NCI-H1417 (cell line): Measurements from ENCODE around the gene CHL1.

Experiments used
- DNase-seq, 3 experiments: peaks; one replicate each; lab custom pipeline; 2025; lab: John Stamatoyannopoulos, UW

The CHL1 gene

DNA sequence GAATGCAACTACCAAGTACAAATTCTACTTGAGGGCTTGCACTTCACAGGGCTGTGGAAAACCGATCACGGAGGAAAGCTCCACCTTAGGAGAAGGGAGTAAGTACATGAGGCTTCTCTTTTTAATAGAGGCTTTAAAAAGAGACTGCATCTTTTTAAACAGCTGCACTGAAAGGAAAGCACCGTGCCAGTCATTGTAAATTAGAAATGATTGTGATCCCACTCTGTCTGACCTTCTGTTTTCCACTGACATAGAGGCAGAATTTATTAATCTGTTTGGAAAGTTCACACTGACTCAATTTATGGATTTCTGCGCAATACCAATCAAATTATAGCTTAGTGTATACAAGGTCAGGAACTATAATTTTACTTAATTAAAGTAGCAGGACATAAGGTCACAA is 198.2 kb downstream of the CHL1 start:
- DNase-seq: no peak

DNA sequence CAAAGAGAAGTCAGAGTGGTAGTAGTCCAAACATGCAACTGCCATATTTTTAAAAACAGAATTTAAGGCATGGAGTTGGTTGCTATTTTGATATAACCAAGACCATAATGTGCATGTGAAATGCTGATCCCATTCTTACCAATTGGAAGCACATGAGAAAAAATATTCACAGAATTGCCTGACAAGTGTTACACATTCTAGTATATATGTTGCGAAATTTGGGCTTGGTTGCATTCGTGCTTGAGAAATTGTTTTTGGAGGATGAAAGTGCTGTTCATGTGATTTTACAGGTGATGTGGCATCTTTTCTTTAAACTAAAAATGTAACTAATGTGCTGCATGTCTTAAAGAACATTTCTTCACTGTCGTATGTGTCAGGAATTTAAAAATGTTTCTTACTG is 199.7 kb downstream of the CHL1 start:
- DNase-seq: no peak

DNA sequence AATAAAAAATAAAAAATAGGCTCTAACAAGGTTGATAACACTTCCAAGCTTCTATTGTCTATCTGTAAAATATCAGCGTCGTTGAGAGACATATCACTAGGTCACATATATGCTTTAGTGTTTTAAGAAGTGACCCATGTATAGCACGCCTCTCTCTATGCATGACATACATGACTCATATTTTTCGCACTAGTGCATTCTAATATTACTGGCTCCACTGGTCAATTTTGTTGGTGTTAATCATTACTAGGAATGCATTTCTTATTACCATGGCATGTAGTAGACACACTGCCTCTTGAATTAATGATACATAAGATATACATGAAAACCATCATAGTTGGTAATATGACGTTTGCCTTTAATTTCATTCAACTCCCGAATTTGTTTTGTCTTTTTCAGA is 203.1 kb downstream of the CHL1 start:
- no peak for DNase-seq

DNA sequence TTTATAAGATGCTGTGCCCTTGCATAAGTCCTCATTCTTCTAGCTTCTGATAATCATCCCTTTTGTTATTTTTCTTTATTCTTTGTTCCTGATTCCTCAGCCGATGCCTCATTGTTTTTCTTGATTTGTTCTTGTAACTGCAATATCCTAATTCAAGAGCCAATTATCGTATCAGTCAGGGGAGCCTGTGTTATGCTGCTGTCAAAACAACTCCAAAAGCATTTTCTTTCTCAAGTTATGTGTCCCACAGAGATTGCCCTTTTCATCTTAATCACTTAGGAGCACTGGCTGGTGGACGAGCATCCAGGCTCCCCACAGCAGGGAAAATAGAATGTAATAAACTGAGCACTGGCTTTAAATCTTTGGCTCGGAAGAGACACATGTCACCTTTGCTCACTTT is 207.3 kb downstream of the CHL1 start:
- no peak for DNase-seq

DNA sequence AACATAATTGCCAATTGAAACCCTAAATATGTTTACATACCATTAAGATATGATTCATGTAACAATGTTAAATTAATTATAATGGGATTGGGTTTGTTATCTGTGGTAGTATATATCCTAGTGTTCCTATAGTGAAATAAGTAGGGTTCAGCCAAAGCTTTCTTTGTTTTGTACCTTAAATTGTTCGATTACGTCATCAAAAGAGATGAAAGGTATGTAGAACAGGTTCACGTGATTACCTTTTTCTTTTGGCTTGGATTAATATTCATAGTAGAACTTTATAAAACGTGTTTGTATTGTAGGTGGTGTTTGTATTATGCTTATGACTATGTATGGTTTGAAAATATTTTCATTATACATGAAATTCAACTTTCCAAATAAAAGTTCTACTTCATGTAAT is 212.4 kb downstream of the CHL1 start:
- DNase-seq: no peak

DNA sequence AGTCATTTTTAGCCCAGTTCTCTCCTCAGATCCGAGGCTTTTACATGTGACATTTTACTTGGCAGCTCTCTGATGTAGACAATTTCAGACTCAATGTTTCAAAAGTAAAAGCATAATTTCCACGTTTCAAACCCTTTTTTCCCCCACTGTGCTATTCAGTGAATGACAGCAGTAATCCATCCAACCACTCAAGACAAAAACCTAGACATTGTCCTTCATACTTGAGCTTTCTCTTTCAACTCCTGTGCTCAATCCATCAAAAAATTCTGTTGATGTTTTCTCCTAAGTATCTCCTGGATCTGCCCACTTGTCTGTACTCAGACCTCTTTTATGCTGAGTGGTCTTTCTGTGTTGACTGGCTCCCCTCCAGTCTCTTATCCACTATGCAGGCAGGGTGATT is 214.7 kb downstream of the CHL1 start:
- peak in 2 of 3 experiments; percentile 12 to 18 for DNase-seq

DNA sequence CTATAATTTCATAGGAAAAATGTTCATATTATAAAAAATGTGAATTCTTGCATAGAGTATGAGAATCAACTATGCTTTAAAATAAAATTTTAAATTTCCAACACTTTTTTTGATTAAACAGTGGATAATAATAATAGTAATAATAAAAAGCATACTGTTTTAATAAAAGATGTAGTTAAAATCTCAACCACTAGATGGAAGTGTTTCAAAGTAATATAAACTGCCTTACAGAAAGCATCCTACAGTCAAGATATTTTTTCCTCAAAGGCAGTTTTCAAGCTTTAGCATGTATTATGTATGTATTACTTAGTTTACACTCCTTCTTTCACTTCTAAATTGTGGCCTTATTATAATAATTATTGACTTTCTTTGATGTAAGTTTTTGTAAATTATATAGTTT is 217.5 kb downstream of the CHL1 start:
- peak in 2 of 3 experiments; percentile 26 to 33 for DNase-seq

DNA sequence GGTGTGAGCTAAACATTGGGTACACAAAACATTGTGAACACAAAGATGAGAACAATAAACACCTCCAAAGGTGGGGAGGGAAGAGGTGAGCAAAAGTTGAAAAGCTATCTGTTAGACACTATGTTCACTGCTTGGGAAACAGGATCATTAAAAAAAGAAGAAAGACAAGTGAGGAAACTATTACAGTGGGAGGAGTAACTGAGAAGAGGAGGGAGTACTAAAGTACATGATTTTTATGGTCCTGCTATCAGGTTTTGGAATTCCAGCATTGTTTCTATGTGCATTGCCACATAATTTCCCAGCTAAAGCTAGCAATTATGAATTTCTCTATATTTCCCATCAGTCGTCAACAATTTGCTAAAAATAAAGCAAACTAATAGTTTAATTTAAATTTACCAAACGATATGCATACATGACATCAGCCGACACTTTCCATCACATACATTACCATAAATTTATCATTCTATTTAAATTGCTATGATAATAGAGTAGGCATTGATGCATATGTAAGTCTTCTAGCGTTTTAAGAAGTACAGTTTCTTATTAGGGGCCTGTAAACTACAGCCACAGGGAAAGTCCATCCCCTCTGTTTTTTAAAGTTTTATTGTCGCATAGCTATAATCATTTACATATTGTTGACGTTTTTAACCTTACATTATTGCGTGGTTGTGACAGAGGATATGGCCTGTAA is 221.8 kb downstream of the CHL1 start:
- DNase-seq: no peak

DNA sequence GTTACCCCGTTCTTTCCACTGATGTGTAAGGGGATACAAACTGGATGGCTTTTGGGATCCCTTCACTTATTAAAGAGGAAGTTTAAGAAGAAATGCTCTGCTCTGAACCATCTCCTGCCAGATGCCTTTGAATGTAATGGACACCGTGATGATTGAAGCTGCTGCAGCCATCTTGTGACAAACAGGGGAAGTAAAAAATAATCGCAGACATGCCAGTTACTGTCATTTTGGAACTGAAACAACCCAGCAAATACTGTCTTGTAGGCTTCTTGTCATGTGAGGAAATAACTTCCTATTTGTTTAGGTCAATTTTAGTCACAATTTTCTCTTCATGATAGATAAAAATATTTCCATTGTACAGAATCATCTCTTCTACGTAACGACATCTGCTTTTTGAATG is 224.0 kb downstream of the CHL1 start:
- DNase-seq: no peak

DNA sequence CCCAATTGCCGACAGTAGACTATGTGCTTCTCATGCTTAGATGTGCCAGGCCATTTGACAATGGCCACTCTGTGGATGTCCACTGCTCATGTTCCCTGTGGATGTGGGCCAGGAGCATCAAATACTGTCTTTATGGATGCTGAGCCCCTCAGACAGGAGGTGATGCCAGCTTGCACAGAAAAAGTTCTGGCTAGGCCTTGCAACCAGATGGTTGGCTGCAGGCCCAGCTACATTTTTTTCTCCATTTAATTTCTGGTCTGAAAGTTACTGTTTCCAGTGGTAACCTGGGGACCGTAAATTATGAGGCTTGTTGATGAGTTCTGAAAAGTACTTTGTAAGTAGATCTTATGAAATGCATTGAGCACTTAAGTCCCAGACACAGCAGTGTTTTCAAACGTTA is 228.5 kb downstream of the CHL1 start:
- no peak for DNase-seq

DNA sequence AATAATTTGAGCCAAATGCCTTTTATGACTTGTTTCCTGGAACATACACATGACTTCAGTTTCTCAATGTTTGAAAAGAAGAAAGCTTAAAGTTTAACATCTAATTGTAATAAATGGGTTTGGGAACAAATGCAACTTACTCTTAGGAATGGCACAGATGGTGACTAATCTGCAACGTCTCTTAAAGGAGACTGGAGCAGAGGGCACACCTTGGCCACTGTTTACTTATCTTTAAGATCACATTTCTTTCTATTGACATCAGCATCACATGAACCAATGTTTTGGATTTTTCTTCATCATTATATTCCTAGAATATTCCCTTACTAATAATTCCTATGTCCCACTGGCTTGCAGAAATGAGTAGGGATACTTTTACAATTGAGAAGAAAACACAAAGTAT is 229.5 kb downstream of the CHL1 start:
- DNase-seq: no peak

DNA sequence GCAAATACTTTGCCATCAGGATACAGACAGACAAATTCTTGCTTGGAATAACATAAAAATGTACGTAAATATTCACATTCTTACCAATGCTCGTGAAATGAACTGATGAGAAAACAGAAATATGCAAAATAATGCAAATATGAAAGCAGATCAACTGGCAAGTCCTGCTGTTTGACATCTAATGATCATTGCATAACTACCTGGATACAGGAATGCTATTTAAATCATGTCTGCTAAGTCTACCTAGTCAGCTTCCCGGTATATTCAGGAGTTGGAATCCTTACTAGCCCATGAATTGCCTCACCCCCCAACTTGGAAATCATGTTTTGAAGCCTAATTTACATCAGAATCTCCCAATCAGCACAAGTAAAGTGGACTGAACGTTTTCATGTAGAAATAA is 230.6 kb downstream of the CHL1 start:
- DNase-seq: no peak

DNA sequence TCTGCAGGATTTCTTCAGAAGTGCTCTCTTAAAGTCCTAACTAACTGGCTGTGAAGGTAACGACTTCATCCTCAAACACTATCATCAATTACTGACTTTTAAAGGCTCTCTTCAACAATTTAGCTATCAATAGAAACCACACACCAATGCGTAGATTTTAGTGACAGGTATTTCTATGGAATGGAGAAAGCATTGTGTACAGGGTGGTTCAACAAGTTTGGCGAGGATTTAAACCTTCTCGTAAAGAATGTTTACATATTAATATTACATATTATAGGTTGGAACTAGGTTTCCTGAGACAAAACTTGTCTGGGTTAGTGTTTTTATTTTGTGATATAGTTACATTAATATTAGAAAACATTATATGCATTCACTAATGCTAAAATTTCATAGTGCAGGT is 233.6 kb downstream of the CHL1 start:
- peak in 1 of 3 experiments; percentile 17 for DNase-seq

DNA sequence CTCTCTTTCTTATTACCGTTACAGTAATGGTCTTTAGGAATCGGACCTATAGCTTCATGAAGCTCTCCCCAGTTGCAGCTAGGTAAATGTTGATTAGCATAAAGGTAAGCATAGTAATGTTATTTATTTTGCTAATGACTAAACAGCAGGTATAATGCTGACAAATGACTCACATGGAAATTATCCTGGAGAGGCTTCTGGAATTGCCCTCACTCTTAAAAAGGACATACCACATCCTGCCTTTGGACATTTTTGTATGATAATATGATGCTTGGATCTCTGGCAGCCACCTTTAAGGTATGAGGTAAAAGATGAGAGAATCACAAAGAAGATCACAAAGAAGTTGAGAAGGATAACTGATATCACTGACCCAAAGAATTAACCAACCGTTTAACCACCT is 238.6 kb downstream of the CHL1 start:
- DNase-seq: no peak

DNA sequence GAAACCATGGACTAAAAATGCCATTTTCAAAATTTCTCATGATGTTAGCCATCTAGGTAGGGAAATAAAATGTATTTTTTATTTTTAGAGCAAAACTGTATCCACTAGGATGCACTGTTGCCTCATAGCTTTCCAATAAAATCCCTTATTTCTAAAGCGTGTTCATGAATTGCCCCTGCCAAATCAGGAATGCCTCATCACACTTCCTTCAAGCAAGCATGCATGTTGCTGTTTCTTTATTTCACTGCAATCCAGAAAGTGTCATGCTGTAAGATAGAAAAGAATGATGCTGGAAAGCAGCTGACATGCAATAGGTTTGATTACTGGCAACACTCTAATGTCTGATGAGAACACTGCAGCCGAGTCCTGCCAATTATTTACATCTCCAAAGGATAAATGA is 239.5 kb downstream of the CHL1 start:
- DNase-seq: no peak

DNA sequence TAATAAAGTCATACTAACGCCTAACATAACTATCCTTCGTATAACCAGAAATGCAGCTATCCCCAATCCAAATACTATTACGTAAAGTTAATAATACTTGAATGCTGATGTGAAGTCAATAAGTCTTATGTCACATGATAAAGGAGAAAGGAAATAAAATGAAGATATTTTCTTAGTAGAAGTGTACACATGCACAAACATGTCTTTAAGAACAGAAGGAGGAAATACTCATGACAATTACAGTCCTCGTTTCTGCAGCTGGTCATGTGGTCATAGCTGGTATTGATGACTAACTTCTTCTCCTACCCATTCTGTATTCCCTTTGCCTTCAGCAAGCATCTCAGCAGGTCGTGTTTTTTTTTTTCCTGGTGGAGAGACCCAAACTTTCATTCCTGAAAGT is 244.3 kb downstream of the CHL1 start:
- no peak for DNase-seq

DNA sequence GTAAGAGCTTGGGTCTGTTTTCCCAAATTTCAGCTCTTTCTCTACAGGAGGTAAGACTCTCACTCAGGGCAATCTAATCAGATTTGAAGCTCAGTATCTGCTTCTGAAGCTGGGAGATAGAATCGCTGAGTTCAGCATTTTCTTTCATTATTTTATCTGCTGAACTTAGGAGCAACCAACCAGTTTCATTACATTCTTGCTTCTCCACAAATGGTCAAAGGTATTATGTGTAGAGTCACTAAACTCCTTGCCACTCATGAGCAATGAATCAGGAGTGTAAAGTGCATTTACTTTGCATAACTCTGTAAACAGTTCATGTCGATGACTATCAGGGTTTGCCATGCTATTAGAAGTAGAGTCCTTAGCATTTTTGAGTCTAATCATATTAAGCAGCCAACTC is 249.4 kb downstream of the CHL1 start:
- no peak for DNase-seq

DNA sequence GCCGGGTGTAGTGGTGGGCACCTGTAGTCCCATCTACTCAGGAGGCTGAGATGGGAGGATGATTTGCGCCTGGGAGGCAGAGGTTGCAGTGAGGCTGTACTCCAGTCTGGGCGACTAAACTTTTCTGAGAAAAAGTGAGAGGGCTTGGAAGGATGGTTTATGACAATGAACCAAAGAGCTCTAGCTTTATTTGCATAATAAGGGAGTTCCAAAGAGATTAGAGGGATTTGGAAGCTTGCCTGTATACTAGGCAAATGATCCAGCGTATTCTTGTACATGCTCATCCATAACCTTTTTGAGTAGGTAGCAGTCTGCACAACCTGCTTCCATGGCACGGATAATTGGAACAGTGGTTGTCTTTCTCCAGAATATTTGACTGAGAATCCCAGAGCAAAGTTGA is 251.1 kb downstream of the CHL1 start:
- no peak for DNase-seq

DNA sequence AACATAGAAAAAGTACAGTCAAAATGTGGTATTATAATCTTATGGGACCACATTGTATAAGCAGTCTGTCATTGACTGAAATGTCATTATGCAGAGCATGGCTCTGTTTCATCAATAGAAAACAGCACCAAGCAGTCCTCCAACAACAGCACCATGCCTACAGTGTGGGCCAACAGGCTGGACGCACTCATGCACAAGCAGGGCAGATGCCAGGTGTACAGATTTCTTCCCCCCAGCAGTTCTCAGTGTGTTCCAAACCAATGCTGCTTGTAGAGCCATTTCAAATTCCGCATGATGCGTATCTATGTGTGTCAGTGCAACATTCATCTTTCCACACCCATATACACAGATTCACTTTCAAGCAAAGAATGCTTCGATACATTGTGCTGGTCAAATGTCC is 253.1 kb downstream of the CHL1 start:
- no peak for DNase-seq

DNA sequence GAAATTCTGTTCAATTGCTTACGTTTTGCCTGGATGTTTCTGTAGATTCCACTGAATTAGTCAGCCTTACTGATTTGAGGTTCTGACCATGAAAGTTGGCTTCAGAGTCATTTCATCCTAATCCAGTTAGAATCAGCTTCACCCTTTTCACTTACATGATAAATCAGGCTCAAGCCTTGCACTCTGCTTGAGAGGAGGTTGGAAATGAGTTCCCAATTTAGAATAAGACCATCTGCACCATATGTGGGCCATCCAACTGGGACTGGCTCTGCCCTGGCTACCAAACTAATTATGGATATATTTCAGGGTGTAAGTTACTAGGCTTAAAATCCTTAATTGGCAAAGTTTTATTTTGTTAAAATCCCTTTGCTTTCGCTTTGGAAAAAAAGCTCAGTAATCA is 255.7 kb downstream of the CHL1 start:
- no peak for DNase-seq

DNA sequence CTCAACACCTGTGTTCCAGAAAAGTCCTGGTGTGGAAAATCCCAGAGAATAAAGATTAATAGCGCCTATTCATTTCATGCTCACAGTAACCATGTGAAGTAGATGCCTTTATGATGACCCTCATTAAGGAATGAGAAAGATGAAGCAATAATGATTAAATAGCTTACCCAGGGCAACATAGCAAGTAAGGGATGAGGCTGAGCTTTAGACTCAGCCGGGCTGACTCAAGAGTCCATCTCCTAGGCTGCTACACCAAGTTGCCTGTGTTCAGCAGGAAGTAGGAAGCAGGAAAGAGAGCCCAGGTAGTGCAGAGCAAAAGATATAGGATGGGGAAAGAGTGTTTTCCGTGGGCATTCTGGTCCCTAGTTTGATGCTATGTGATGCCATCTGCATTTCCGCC is 256.5 kb downstream of the CHL1 start:
- DNase-seq: no peak

DNA sequence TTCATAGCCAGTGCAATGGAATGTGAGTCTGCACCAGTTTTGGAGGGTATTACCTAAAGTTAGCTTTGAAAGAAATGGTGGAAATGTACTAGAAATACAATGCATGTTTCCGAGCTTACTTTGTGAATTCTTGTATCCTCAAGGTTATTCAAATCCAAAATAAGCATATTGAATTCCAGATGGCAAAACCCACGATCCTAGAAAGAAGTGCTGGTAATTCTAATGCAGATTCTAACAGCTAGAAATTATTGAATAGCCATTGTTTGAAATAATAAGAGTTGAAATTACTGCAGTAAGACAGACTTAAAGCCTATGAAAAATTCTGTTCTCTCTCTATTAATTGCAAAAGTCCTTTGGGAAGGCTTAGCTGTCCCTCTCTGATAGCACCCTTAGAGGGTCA is 258.4 kb downstream of the CHL1 start:
- DNase-seq: no peak

DNA sequence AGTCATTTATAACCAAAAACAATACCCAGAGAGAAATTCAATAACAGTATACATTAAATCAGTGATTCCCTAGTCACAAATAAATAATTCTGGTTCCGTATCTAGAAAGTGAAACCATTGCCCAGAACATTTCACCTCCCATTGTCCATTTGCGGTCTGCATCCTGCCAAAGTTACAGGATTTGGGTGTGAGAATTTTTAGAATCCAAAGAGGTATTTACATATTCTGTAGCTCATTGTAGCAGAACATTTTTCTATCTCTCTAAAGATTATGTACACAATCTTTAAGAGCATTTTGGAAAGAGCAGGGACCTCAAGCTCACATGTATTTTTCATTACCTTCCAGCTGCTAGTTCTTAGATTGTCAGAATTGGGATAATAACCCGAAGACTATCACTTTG is 261.6 kb downstream of the CHL1 start:
- DNase-seq: no peak

DNA sequence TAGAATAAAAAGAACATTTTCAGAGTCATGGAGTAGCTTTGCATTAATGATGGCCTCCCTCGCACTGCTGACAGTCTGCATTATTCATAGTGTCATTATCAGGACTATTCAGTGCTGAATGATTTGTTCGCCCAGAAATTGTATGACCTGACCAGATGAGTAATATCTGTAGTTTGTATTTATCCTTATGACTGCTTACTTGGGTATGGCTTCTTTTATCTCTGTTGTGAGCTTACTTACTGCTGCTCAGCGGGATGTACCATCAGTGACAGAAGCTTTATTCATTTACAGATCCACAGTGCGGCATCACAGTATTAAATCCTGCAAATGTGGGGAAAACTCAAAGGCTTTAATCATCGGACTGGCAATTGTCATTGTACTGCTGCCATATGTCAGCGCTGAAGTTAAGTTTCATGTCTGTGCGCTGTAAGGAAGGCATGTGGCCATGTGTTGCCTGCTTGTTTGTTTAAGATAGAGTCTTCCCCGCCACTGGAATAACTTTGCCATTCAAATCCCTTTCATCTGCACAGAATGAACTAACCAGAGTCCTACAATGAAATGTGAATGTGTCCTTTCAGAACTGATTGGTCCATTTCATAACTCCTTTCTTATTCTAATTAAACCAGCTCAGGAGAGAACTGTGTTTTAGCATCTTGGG is 262.2 kb downstream of the CHL1 start:
- no peak for DNase-seq
